Left lung (tissue), 10 donors: ENCODE measurements around the gene PROM2. TPM values are rescaled to one million over a fixed set of nuclear protein-coding genes. Genes with fewer than 3 reads are reported as not detected.

ENCODE experiments used
- ATAC-seq: fragments of 200-7000 bp; cut with Tn5 transposase; one replicate; pipeline ENCODE4 v1.9.1; 2020; ENCODE audit warnings: moderate library complexity
- DNase-seq, 4 donors: peaks; one replicate each; pipeline ENCODE4 v3.0.0-alpha.2; 2013 to 2020
- H3K27ac ChIP-seq, 2 donors: fragments of 200-600 bp; sonication (generic) in 1 of 2; one replicate each; pipeline versions ENCODE4 v1.5.0 to v1.8.0; 2020 to 2021
- H3K27me3 ChIP-seq, 2 donors: fragments of 200-600 bp; sonication (generic) in 1 of 2; one replicate each; pipeline versions ENCODE4 v1.5.0 to v1.8.0; 2020 to 2021
- H3K36me3 ChIP-seq, 2 donors: fragments of 200-600 bp; sonication (generic) in 1 of 2; one replicate each; pipeline versions ENCODE4 v1.5.0 to v1.8.0; 2020 to 2021
- H3K4me1 ChIP-seq, 2 donors: fragments of 200-600 bp; one replicate each; pipeline ENCODE4 v1.8.0; 2021
- H3K4me3 ChIP-seq, 2 donors: fragments of 200-600 bp; sonication (generic) in 1 of 2; one replicate each; pipeline versions ENCODE4 v1.5.0 to v1.8.0; 2020 to 2021; ENCODE audit warnings: mild to moderate bottlenecking in 1 of 2
- H3K9me3 ChIP-seq, 2 donors: fragments of 200-600 bp; sonication (generic) in 1 of 2; one replicate each; pipeline versions ENCODE4 v1.5.0 to v1.8.0; 2020 to 2021
- intact Hi-C, 2 donors: fragments of 100-400 bp; cut with DNase I; formaldehyde crosslinking; loops; one replicate each; pipeline versions ENCODE4 v1.11.2 to v1.14.2; 2022
- polyA plus RNA-seq, 6 donors: library from polyadenylated mRNA; unstranded; fragments of 120-200 nt; gene quantifications; one replicate each; pipeline ENCODE4 v1.2.1, GENCODE V29; 2013; ENCODE audit not compliant: insufficient read length in 6 of 6
- total RNA-seq, 2 donors: library from RNA; stranded (reverse); fragmentation: NEBNext Ultra II Directional; extraction: Animal tissue kit (Norgen Biotek cat#: 25700); gene quantifications; one replicate each; pipeline ENCODE4 v1.2.1, GENCODE V29; 2021
- TF ChIP-seq, protein P1 (sequence below), 2 donors: fragments of 200-600 bp; sonication (generic) in 1 of 2; IDR thresholded peaks; one replicate each; pipeline versions ENCODE4 v1.5.0 to v1.8.0; 2021; ENCODE audit warnings: antibody characterized with exemption in 2 of 2
- donor health status: DM: no; HTN: yes; CAD: no.
- donor health status: DM: no; HTN: no; CAD: no.

Gene PROM2
- total and polyA plus RNA-seq, 8 donors = 5.6 to 16.4 (median 15.3) TPM

DNA sequence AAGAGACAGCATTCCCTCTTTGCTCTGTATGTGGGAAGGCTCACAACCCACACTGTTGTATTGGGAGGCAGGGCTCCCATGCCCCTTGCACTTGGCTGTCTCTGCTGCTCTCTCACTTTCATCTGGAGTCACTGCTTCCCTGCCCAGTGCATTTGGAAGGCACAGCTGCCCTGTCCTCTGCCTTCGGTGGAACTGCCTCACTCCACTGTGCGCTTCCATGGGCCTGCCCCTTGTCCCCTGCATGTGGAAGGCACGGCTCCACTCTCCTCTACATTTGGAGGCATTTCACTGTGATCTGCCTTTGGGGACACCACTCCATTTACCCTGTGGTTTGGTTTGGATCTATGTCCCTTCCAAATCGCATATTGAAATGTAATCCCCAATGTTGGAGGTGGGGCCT lies 9.1 kb upstream of the PROM2 start:
- Histone ChIP-seq H3K9me3 (no peaks in the 10 kb centered on the region), H3K36me3 (no peaks in the 10 kb centered on the region), H3K27ac (no peak overlapping the region), H3K4me1 (peaks cover 0 to 4% of the 10 kb centered on the region in 2 donors), H3K4me3 (no peak overlapping the region), H3K27me3 (no peaks in the 10 kb centered on the region)
- intact Hi-C loops = no loop called here
- ATAC-seq (no peak), DNase-seq (no peak)
- TF ChIP-seq, protein P1, sequence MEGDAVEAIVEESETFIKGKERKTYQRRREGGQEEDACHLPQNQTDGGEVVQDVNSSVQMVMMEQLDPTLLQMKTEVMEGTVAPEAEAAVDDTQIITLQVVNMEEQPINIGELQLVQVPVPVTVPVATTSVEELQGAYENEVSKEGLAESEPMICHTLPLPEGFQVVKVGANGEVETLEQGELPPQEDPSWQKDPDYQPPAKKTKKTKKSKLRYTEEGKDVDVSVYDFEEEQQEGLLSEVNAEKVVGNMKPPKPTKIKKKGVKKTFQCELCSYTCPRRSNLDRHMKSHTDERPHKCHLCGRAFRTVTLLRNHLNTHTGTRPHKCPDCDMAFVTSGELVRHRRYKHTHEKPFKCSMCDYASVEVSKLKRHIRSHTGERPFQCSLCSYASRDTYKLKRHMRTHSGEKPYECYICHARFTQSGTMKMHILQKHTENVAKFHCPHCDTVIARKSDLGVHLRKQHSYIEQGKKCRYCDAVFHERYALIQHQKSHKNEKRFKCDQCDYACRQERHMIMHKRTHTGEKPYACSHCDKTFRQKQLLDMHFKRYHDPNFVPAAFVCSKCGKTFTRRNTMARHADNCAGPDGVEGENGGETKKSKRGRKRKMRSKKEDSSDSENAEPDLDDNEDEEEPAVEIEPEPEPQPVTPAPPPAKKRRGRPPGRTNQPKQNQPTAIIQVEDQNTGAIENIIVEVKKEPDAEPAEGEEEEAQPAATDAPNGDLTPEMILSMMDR (IDR thresholded peaks at IDR 0.05) = no peak

DNA sequence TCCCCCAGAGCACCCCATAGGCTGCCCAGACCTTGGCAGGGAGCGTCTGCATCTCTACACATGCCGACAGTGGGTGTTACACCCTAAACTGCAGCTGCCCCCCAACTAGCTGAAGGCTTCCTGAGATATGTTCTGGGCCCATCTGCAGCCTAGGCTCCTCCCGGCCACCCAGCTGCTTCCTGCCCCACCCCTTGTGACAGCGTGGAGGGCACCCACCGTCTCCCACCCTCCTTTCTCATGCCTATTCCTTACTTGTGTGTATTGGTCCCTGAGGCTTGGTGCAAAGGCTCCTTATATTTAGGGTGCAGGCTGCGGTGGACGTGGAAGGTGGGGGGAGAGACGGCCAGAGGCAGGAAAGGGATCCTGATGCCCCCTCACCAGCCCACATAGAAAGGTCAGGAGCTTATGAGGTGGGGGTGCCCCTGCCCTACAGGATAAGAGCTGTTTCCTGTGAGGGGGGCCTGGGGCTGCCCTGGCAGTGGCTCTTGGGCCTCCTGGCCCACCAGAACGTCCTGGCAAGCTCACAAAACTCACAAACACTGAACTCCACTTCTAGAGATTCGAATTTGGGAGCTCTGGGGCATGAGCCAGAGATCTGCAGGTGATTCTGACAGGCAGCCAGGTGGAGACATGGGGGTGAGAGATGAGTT lies 7.3 kb upstream of the PROM2 start:
- intact Hi-C loops = no loop called here
- Histone ChIP-seq H3K4me1 (no peaks in the 10 kb centered on the region), H3K27ac (no peak overlapping the region), H3K4me3 (no peak overlapping the region), H3K27me3 (no peaks in the 10 kb centered on the region), H3K9me3 (no peaks in the 10 kb centered on the region), H3K36me3 (no peaks in the 10 kb centered on the region)
- TF ChIP-seq, protein P1 (IDR thresholded peaks at IDR 0.05) = no peak
- ATAC-seq = no peak
- DNase-seq = peak in 1 of 4 donors; percentile 47

DNA sequence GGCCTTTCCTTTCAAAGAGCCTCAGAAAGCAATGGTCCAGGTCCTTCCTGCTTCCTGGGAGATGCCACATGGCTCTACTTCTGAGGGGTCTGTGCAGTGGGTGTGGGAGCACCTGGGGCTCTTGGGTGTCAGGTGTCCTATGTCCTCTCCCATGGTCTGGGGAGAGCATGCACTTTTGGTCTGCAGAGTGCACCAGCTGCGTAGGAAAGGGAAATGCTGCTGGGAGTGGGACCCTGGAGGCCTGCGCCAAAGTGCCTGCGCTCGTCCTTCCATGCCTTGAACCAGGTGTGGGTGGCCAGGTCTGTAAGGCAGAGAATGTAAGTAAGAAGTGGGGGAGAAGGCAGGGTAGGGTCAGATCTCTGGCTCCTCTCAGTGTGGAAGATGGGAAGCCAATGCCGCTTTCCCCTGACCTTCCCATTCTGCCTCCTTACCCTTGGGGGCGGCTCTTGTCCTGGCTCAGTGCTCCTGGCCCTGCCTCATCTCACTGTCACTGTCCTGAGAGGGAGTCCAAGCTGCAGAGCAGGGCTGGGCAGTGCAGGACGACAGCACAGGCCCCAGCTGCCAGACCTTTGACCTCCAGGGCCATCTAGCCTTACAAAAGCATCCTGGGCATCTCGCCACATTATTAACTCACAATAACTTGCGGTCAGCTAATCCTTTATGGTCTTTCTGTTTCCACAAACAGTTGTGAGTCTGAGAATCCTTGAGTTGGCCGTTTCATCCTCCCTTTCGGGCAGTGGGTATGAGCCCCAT lies 6.6 kb upstream of the PROM2 start:
- intact Hi-C loops = no loop called here
- Histone ChIP-seq H3K9me3 (no peaks in the 10 kb centered on the region), H3K27me3 (no peaks in the 10 kb centered on the region), H3K4me3 (no peak overlapping the region), H3K4me1 (no peaks in the 10 kb centered on the region), H3K27ac (no peak overlapping the region), H3K36me3 (no peaks in the 10 kb centered on the region)
- peak in 1 of 4 donors; percentile 35 for DNase-seq
- TF ChIP-seq, protein P1 (IDR thresholded peaks at IDR 0.05) = no peak
- no peak for ATAC-seq

DNA sequence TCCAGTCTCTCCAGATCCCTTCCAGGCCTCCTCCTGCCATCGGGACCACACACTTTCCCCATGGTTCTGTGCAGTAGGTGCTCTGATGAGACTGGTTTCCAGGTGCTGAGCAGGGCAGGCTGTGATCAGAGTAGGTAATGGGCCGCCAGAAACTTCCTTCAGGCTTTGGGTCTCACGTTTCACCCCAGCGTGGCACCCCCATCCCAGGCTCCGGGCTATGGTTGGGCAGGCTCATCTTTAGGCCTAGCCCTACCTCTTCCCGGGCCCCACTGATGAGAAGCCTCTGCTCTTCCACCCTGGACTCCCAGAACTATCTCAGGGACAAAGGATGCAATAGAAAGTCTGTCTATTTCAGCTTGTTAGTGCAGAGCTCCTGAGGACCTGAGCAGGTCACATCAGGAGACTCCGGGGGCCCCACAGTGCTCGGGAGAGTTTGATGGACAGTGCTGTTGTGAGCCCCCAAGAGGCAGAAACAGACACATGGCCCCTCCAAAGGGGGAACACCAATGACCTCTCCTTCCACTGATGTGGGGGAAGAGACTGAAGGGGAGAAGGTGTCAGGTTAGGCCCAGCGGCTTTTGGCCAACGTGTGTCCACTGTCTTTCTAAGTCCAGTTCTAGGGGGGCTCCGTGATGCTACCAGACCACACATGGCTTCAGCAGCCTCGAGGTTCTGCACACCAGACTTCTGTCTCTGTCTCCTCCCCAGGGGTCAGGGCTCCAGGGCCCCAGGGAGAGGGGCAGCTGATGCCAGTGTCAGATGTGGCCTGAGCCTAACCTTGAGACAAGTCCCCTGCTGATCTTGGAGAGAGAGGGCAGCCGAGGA lies 5.8 kb upstream of the PROM2 start:
- no peak for ATAC-seq
- H3K27me3 ChIP-seq = no peaks in the 10 kb centered on the region

More for the DNA sequence above, 5.8 kb upstream of the PROM2 start:
- TF ChIP-seq, protein P1 (IDR thresholded peaks at IDR 0.05) = no peak
- peak in 2 of 4 donors; percentile 27 to 37 for DNase-seq
- Histone ChIP-seq H3K9me3 (no peaks in the 10 kb centered on the region), H3K4me1 (no peaks in the 10 kb centered on the region), H3K36me3 (no peaks in the 10 kb centered on the region), H3K27ac (no peak overlapping the region), H3K4me3 (no peak overlapping the region)
- intact Hi-C loops = no loop called here
